SK-N-SH (cell line): ENCODE results near the gene MYD88. TPM values are rescaled to one million over a fixed set of nuclear protein-coding genes. Genes with fewer than 3 reads are reported as not detected.

Source experiments
- CTCF ChIA-PET: fragments of 300-600, 350-600 bp; formaldehyde crosslinking; extraction: SDS; loops from one replicate; lab custom pipeline; 2021; lab: Yijun Ruan, JAX
- POLR2A ChIA-PET: fragments of 350-600 bp; sonication (Branson Sonifier 250); formaldehyde crosslinking; extraction: SDS; loops from one replicate; lab custom pipeline; 2020; ENCODE audit warnings: antibody characterized with exemption, inconsistent platforms; lab: Yijun Ruan, JAX
- DNase-seq: peaks from one replicate; pipeline ENCODE4 v3.0.0; 2012
- H2AFZ ChIP-seq: fragments of 200-600 bp; sonication (generic); 2 replicates; pipeline ENCODE4 v1.8.1; 2016; ENCODE audit warnings: antibody characterized with exemption, mild to moderate bottlenecking, low read depth
- H3F3A ChIP-seq: fragments of 200-600 bp; sonication (generic); replicated peaks from 2 replicates; pipeline ENCODE3; 2016; ENCODE audit warnings: antibody characterized with exemption, mild to moderate bottlenecking; ENCODE audit not compliant: insufficient read depth
- H3K27ac ChIP-seq, 2 experiments: fragments of 200-500 bp in 1 of 2; fragments of 200-600 bp in 1 of 2; sonication (Bioruptor generic) in 1 of 2; sonication (generic), shearing (Covaris generic) in 1 of 2; 2 replicates each; pipeline versions ENCODE4 v1.5.1 to v1.6.1; 2014 to 2016; ENCODE audit warnings: low read depth in 2 of 2, inconsistent platforms in 1 of 2, low read length in 1 of 2, mild to moderate bottlenecking in 1 of 2, mixed read lengths in 1 of 2
- H3K27me3 ChIP-seq: fragments of 200-600 bp; sonication (generic), shearing (Covaris generic); 2 replicates; pipeline ENCODE4 v1.6.1; 2016; ENCODE audit warnings: mixed run types; ENCODE audit not compliant: insufficient read depth
- H3K36me3 ChIP-seq, 2 experiments: fragments of 200-500 bp in 1 of 2; fragments of 200-600 bp in 1 of 2; sonication (Bioruptor generic) in 1 of 2; sonication (generic) in 1 of 2; replicated peaks in 1 of 2; 2 replicates each; pipeline versions ENCODE3 to v1.5.1; 2014 to 2016; ENCODE audit warnings: low read length in 1 of 2, mild to moderate bottlenecking in 1 of 2; ENCODE audit not compliant: insufficient read depth in 2 of 2, control insufficient read depth in 1 of 2
- H3K4me1 ChIP-seq, 2 experiments: fragments of 200-500 bp in 1 of 2; fragments of 200-600 bp in 1 of 2; sonication (Bioruptor generic) in 1 of 2; sonication (generic), shearing (Covaris generic) in 1 of 2; 2 replicates each; pipeline versions ENCODE4 v1.5.1 to v1.6.1; 2014 to 2016; ENCODE audit warnings: low read depth in 1 of 2, low read length in 1 of 2, mixed run types in 1 of 2; ENCODE audit not compliant: insufficient read depth in 2 of 2, control insufficient read depth in 1 of 2
- H3K4me2 ChIP-seq: fragments of 200-600 bp; sonication (generic), shearing (Covaris generic); 2 replicates; pipeline ENCODE4 v1.6.1; 2017; ENCODE audit warnings: mixed run types
- H3K4me3 ChIP-seq, 2 experiments: fragments of 200-500 bp in 1 of 2; fragments of 200-600 bp in 1 of 2; sonication (Bioruptor generic) in 1 of 2; sonication (generic), shearing (Covaris generic) in 1 of 2; 2 replicates each; pipeline versions ENCODE4 v1.5.1 to v1.8.1; 2014 to 2016; ENCODE audit warnings: low read depth in 2 of 2, inconsistent platforms in 1 of 2, low read length in 1 of 2, mild to moderate bottlenecking in 1 of 2, mixed read lengths in 1 of 2, moderate library complexity in 1 of 2
- H3K79me2 ChIP-seq: fragments of 200-600 bp; sonication (generic); 2 replicates; pipeline ENCODE4 v1.8.1; 2017; ENCODE audit warnings: mild to moderate bottlenecking; ENCODE audit not compliant: insufficient read depth
- H3K9ac ChIP-seq: fragments of 200-600 bp; sonication (generic); 2 replicates; pipeline ENCODE4 v1.6.1; 2017; ENCODE audit warnings: mixed run types
- H3K9me2 ChIP-seq: fragments of 200-600 bp; sonication (generic); 2 replicates; pipeline ENCODE4 v1.6.1; 2017; ENCODE audit warnings: mixed run types
- H3K9me3 ChIP-seq: fragments of 200-600 bp; sonication (generic); 2 replicates; pipeline ENCODE4 v1.6.1; 2017; ENCODE audit warnings: mixed run types, mild to moderate bottlenecking, moderate library complexity
- H4K20me1 ChIP-seq: fragments of 200-600 bp; sonication (generic); 2 replicates; pipeline ENCODE4 v1.6.1; 2017; ENCODE audit warnings: mild to moderate bottlenecking, mixed run types; ENCODE audit not compliant: insufficient read depth
- CHD2 ChIP-seq: fragments of 150-350 bp; IDR thresholded peaks from 2 replicates; pipeline ENCODE4 v1.6.1; 2018; ENCODE audit warnings: low read length; ENCODE audit not compliant: partially characterized antibody
- ELF1 ChIP-seq: IDR thresholded peaks from 2 replicates; pipeline ENCODE4 v1.4.0; 2012
- EP300 ChIP-seq, 2 experiments: IDR thresholded peaks; 2 replicates each; pipeline versions ENCODE4 v1.4.0 to v1.6.1; 2012; ENCODE audit warnings: borderline replicate concordance in 1 of 2, low read depth in 1 of 2, low read length in 1 of 2
- EZH2phosphoT487 ChIP-seq: fragments of 200-600 bp; sonication (generic); IDR thresholded peaks from 2 replicates; pipeline ENCODE4 v1.6.1; 2017; ENCODE audit warnings: low read depth, mixed run types, mild to moderate bottlenecking, antibody characterized with exemption, moderate library complexity, borderline replicate concordance
- FOSL2 ChIP-seq: IDR thresholded peaks from 2 replicates; pipeline ENCODE4 v1.4.0; 2012; ENCODE audit warnings: low read depth, mild to moderate bottlenecking, moderate library complexity, borderline replicate concordance
- FOXJ3 ChIP-seq: sonication (generic); formaldehyde crosslinking; IDR thresholded peaks from 2 replicates; pipeline ENCODE4 v1.5.1; 2020; ENCODE audit warnings: mild to moderate bottlenecking, missing genetic modification reagents
- GABPA ChIP-seq: IDR thresholded peaks from 2 replicates; pipeline ENCODE4 v1.4.0; 2012; ENCODE audit warnings: low read depth, mild to moderate bottlenecking
- GATA2 ChIP-seq: sonication (generic); formaldehyde crosslinking; IDR thresholded peaks from 2 replicates; pipeline ENCODE4 v1.5.0; 2020; ENCODE audit warnings: mild to moderate bottlenecking, missing genetic modification reagents
- IRF3 ChIP-seq: fragments of 150-350 bp; IDR thresholded peaks from 2 replicates; pipeline ENCODE4 v1.6.1; 2016; ENCODE audit warnings: mild to moderate bottlenecking, low read depth, low read length
- JUND ChIP-seq: IDR thresholded peaks from 2 replicates; pipeline ENCODE4 v1.4.0; 2012
- MEF2A ChIP-seq: IDR thresholded peaks from 2 replicates; pipeline ENCODE4 v1.4.0; 2012; ENCODE audit warnings: low read depth, borderline replicate concordance
- NRF1 ChIP-seq: IDR thresholded peaks from 2 replicates; pipeline ENCODE4 v1.6.1; 2012; ENCODE audit warnings: low read depth, mild to moderate bottlenecking, low read length
- PBX3 ChIP-seq: IDR thresholded peaks from 2 replicates; pipeline ENCODE4; 2012
- POLR2AphosphoS5 ChIP-seq: IDR thresholded peaks from 2 replicates; pipeline ENCODE4 v1.6.1; 2012; ENCODE audit warnings: low read depth, low read length
- RCOR1 ChIP-seq: fragments of 150-350 bp; IDR thresholded peaks from 2 replicates; pipeline ENCODE4 v1.6.1; 2017; ENCODE audit warnings: antibody characterized with exemption, low read length
- RFX5 ChIP-seq: IDR thresholded peaks from 2 replicates; pipeline ENCODE4 v1.6.1; 2012; ENCODE audit warnings: mild to moderate bottlenecking, improper control_type of control experiment, low read length
- RXRA ChIP-seq: IDR thresholded peaks from 2 replicates; pipeline ENCODE4 v1.4.0; 2012; ENCODE audit warnings: low read depth, mild to moderate bottlenecking, borderline replicate concordance
- SMC3 ChIP-seq: IDR thresholded peaks from 2 replicates; pipeline ENCODE4 v1.6.1; 2012; ENCODE audit warnings: low read depth, low read length, improper control_type of control experiment
- TCF12 ChIP-seq: IDR thresholded peaks from 2 replicates; pipeline ENCODE4 v1.4.0; 2012
- USF1 ChIP-seq: IDR thresholded peaks from 2 replicates; pipeline ENCODE4 v1.4.0; 2012; ENCODE audit warnings: low read depth, borderline replicate concordance
- USF2 ChIP-seq: fragments of 150-350 bp; IDR thresholded peaks from 2 replicates; pipeline ENCODE4 v1.6.1; 2017; ENCODE audit warnings: antibody characterized with exemption, low read length, low read depth, borderline replicate concordance
- YY1 ChIP-seq: IDR thresholded peaks from 2 replicates; pipeline ENCODE4 v1.4.0; 2012; ENCODE audit warnings: low read depth, mild to moderate bottlenecking
- ZBTB33 ChIP-seq: IDR thresholded peaks from 2 replicates; pipeline ENCODE4 v1.4.0; 2012; ENCODE audit warnings: low read depth, borderline replicate concordance
- WGBS: methylation state at CpG from one replicate; pipeline ENCODE4 v1.1.6; 2017; ENCODE audit warnings: low lambda C conversion rate; 5-methylcytosine and 5-hydroxymethylcytosine counted together
- polyA plus RNA-seq, 3 experiments: library from polyadenylated mRNA; depleted of rRNA; stranded (reverse); fragments of >200 nt; gene quantifications; 2 replicates each; pipeline ENCODE4 v1.2.3, GENCODE V29; 2012

MYD88 gene
- polyA plus RNA-seq, 1 of the 3 experiments (the other 2 are of a cell fraction): 24.0 TPM

- Histone ChIP-seq H3K27ac (no peak overlapping the region), H3K27me3 (no peaks in the 10 kb centered on the region), H4K20me1 (peaks cover 11% of the 10 kb centered on the region), H3K36me3 (peaks cover 47 to 50% of the 10 kb centered on the region in 2 experiments), H3K4me2 (no peak overlapping the region), H3K9me2 (no peaks in the 10 kb centered on the region), H3K4me1 (peaks cover 0 to 2% of the 10 kb centered on the region in 2 experiments; a peak in 1 of 4 replicates), H3K79me2 (peaks cover 53% of the 10 kb centered on the region), H3K4me3 (no peak overlapping the region), H3K9me3 (no peaks in the 10 kb centered on the region), H3K9ac (no peak overlapping the region), H2AFZ (no peak overlapping the region), H3F3A (peaks cover 11% of the 10 kb centered on the region)
- POLR2A ChIA-PET: no interaction called here
- CTCF ChIA-PET: no interaction called here
- WGBS: 100% methylated on average over 1 of the region's 1 CpG
- no peak for DNase-seq
- TF ChIP-seq RCOR1: no peak
- no peak for TF ChIP-seq PBX3
- TF ChIP-seq USF2: no peak
- TF ChIP-seq EZH2phosphoT487: no peak
- no peak for TF ChIP-seq POLR2AphosphoS5
- no peak for TF ChIP-seq FOSL2
- TF ChIP-seq IRF3: no peak
- TF ChIP-seq CHD2: no peak
- no peak for TF ChIP-seq FOXJ3 (CRISPR knock-in tag)
- no peak for TF ChIP-seq RFX5
- TF ChIP-seq MEF2A: no peak
- TF ChIP-seq ELF1: no peak
- no peak for TF ChIP-seq USF1
Observed at GRCh38 chr3:38186781-38187180, 48.3 kb downstream of the MYD88 start.

- ChIA-PET POLR2A (no interaction called here), CTCF (no interaction called here)
- no peak overlapping the region for H3K4me3 ChIP-seq
- TF ChIP-seq RCOR1 (no peak), SMC3 (no peak), EP300 (IDR thresholded peaks at IDR 0.05; ENCODE audit: borderline replicate concordance in 1 of 2, low read depth in 1 of 2, low read length in 1 of 2) (no peak), RFX5 (no peak), USF1 (no peak), JUND (no peak), YY1 (no peak), GATA2 (CRISPR knock-in tag) (no peak), TCF12 (no peak), RXRA (no peak), NRF1 (no peak), GABPA (no peak), POLR2AphosphoS5 (no peak), ZBTB33 (no peak), FOXJ3 (CRISPR knock-in tag) (no peak), ELF1 (no peak)
Observed at GRCh38 chr3:38190481-38190881, 52.0 kb downstream of the MYD88 start.

More at GRCh38 chr3:38190481-38190881, 52.0 kb downstream of the MYD88 start:
- Histone ChIP-seq H3K36me3 (peaks cover 45 to 55% of the 10 kb centered on the region in 2 experiments), H3F3A (peaks cover 4% of the 10 kb centered on the region), H2AFZ (no peak overlapping the region), H3K79me2 (peaks cover 45% of the 10 kb centered on the region), H3K27me3 (no peaks in the 10 kb centered on the region), H3K27ac (no peak overlapping the region; a peak in 1 of 4 replicates), H4K20me1 (no peaks in the 10 kb centered on the region), H3K9me3 (no peaks in the 10 kb centered on the region), H3K4me2 (no peak overlapping the region), H3K9ac (no peak overlapping the region), H3K4me1 (no peaks in the 10 kb centered on the region), H3K9me2 (no peaks in the 10 kb centered on the region)
- DNase-seq: no peak
